ENCODE measurements around the gene MORN3.

The MORN3 gene

GRCh38 chr12:121630791-121631355 is 38.6 kb downstream of the MORN3 start:
- Histone ChIP-seq H3K4me1 (ENCODE audit: low read length) (peaks cover 27% of the 10 kb centered on the region), H3K4me2 (ENCODE audit: low read length) (no peak overlapping the region), H2AFZ (ENCODE audit: low read depth, low read length) (no peak overlapping the region), H3K36me3 (replicated peaks; ENCODE audit: low read depth, low read length) (peaks cover 33% of the 10 kb centered on the region), H3K27ac (ENCODE audit: low read length) (no peak overlapping the region), H3K79me2 (ENCODE audit: low read length) (peaks cover 87% of the 10 kb centered on the region), H3K9me3 (ENCODE audit: insufficient read depth, low read length) (no peaks in the 10 kb centered on the region), H3K4me3 (ENCODE audit: low read length) (no peak overlapping the region), H3K27me3 (ENCODE audit: low read depth, low read length) (no peaks in the 10 kb centered on the region), H3K9ac (ENCODE audit: low read length) (no peak overlapping the region), H4K20me1 (ENCODE audit: insufficient read depth, low read length) (peaks cover 38% of the 10 kb centered on the region)
- TF ChIP-seq CTCF (IDR thresholded peaks at IDR 0.05; ENCODE audit: low read depth, low read length) (no peak), EZH2phosphoT487 (IDR thresholded peaks at IDR 0.05; ENCODE audit: low read depth) (no peak)

GRCh38 chr12:121628536-121628935 is 40.9 kb downstream of the MORN3 start:
- Histone ChIP-seq H3K9ac (ENCODE audit: low read length) (peak overlapping the region; percentile 88), H3K79me2 (ENCODE audit: low read length) (peaks cover 71% of the 10 kb centered on the region), H3K4me1 (ENCODE audit: low read length) (peaks cover 36% of the 10 kb centered on the region), H4K20me1 (ENCODE audit: insufficient read depth, low read length) (peaks cover 38% of the 10 kb centered on the region), H3K36me3 (replicated peaks; ENCODE audit: low read depth, low read length) (peaks cover 33% of the 10 kb centered on the region), H3K4me2 (ENCODE audit: low read length) (peak overlapping the region; percentile 99), H2AFZ (ENCODE audit: low read depth, low read length) (no peak overlapping the region), H3K4me3 (ENCODE audit: low read length) (peak overlapping the region; percentile 96), H3K27ac (ENCODE audit: low read length) (peak overlapping the region; percentile 78), H3K9me3 (ENCODE audit: insufficient read depth, low read length) (no peaks in the 10 kb centered on the region), H3K27me3 (ENCODE audit: low read depth, low read length) (no peaks in the 10 kb centered on the region)
- no peak for TF ChIP-seq EZH2phosphoT487 (IDR thresholded peaks at IDR 0.05; ENCODE audit: low read depth)
- TF ChIP-seq CTCF (IDR thresholded peaks at IDR 0.05; ENCODE audit: low read depth, low read length), result no peak

- Histone ChIP-seq H3K4me3 (ENCODE audit: low read length) (peak overlapping the region; percentile 96), H3K79me2 (ENCODE audit: low read length) (peaks cover 67% of the 10 kb centered on the region), H3K27me3 (ENCODE audit: low read depth, low read length) (no peaks in the 10 kb centered on the region), H3K9ac (ENCODE audit: low read length) (peak overlapping the region; percentile 88), H4K20me1 (ENCODE audit: insufficient read depth, low read length) (peaks cover 35% of the 10 kb centered on the region), H3K4me1 (ENCODE audit: low read length) (peaks cover 36% of the 10 kb centered on the region), H2AFZ (ENCODE audit: low read depth, low read length) (no peak overlapping the region), H3K27ac (ENCODE audit: low read length) (peak overlapping the region; percentile 78), H3K4me2 (ENCODE audit: low read length) (peak overlapping the region; percentile 99), H3K36me3 (replicated peaks; ENCODE audit: low read depth, low read length) (peaks cover 33% of the 10 kb centered on the region), H3K9me3 (ENCODE audit: insufficient read depth, low read length) (no peaks in the 10 kb centered on the region)
- no peak for TF ChIP-seq EZH2phosphoT487 (IDR thresholded peaks at IDR 0.05; ENCODE audit: low read depth)
- TF ChIP-seq CTCF (IDR thresholded peaks at IDR 0.05; ENCODE audit: low read depth, low read length), result no peak
These were observed 41.4 kb downstream of the MORN3 start for GRCh38 chr12:121628037-121628436.

- Histone ChIP-seq H3K79me2 (ENCODE audit: low read length) (peaks cover 57% of the 10 kb centered on the region), H3K36me3 (replicated peaks; ENCODE audit: low read depth, low read length) (peaks cover 28% of the 10 kb centered on the region), H3K4me2 (ENCODE audit: low read length) (peak overlapping the region; percentile 99), H3K27me3 (ENCODE audit: low read depth, low read length) (no peaks in the 10 kb centered on the region), H2AFZ (ENCODE audit: low read depth, low read length) (0 out of 2 replicates have a peak overlapping the region, but pooled peaks have one; percentile 34), H3K4me1 (ENCODE audit: low read length) (peaks cover 36% of the 10 kb centered on the region), H3K27ac (ENCODE audit: low read length) (peak overlapping the region; percentile 78), H3K4me3 (ENCODE audit: low read length) (peak overlapping the region; percentile 96), H4K20me1 (ENCODE audit: insufficient read depth, low read length) (peaks cover 25% of the 10 kb centered on the region), H3K9ac (ENCODE audit: low read length) (peak overlapping the region; percentile 88), H3K9me3 (ENCODE audit: insufficient read depth, low read length) (no peaks in the 10 kb centered on the region)
- TF ChIP-seq EZH2phosphoT487 (IDR thresholded peaks at IDR 0.05; ENCODE audit: low read depth), result no peak
- peak; percentile 19; the same call in 1 of the 2 replicates for TF ChIP-seq CTCF (IDR thresholded peaks at IDR 0.05; ENCODE audit: low read depth, low read length)
These were observed 42.4 kb downstream of the MORN3 start for GRCh38 chr12:121626853-121627640.

Data from OCI-LY3 (cell line).